ENCODE measurements around the gene LAMTOR4.

DNA sequence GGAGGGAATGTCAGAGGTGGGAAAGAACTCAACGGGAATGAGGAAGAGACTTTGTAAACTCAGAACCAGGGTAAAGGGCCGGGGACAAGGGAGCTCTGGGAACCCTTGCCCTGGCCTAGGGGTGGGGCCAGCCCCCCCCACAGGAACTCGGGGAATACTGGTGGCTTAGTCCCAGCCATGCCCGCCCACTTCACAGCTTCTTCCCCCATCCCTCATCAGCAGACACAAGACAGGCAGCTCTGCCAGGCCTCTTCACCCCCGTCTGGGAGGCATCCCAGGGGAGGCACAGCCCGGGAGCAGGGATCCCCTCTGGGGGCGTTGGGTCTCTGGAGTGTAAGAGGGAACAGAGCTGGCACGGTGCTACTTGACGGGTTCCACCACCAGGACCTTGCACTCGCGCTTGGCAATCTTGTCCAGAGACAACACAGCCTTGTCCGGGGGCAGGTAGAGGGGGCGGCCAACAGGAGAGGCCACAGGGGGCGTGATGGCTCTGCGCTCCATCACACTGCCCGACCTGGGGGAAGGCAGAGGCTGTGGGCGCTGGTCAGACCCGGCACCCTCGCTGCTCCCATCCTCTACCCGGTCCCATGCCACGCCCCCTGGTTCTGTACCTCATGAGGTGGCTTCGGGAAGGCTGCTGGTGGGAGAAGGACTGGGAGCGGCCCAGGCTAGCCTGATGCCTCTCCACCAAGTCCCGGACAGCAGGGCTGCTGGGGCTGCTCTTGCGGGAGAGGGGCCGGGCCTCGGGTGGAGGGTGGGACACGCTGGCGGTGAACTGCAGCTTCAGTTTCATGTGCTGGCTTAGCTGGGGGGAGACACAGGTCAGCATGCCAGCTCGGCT lies 6.2 kb downstream of the LAMTOR4 start:
- no peak for TF ChIP-seq EP300 (IDR thresholded peaks at IDR 0.05; ENCODE audit: borderline replicate concordance)
- TF ChIP-seq TAF1 (IDR thresholded peaks at IDR 0.05; ENCODE audit: low read depth) = no peak
- no peak for TF ChIP-seq CREB1 (IDR thresholded peaks at IDR 0.05; ENCODE audit: low read depth)
- TF ChIP-seq, protein P1, sequence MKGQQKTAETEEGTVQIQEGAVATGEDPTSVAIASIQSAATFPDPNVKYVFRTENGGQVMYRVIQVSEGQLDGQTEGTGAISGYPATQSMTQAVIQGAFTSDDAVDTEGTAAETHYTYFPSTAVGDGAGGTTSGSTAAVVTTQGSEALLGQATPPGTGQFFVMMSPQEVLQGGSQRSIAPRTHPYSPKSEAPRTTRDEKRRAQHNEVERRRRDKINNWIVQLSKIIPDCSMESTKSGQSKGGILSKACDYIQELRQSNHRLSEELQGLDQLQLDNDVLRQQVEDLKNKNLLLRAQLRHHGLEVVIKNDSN (IDR thresholded peaks at IDR 0.05) = no peak

Data from Ishikawa (cell line).